Measurements from ENCODE around the gene RELT. TPM values are rescaled to one million over a fixed set of nuclear protein-coding genes. Genes with fewer than 3 reads are reported as not detected.
A peak's percentile ranks its signal among the peaks of the same experiment; 100 is the strongest.

The RELT gene
- total RNA-seq, 1 experiment from 2014 or later: 10.2 TPM

DNA sequence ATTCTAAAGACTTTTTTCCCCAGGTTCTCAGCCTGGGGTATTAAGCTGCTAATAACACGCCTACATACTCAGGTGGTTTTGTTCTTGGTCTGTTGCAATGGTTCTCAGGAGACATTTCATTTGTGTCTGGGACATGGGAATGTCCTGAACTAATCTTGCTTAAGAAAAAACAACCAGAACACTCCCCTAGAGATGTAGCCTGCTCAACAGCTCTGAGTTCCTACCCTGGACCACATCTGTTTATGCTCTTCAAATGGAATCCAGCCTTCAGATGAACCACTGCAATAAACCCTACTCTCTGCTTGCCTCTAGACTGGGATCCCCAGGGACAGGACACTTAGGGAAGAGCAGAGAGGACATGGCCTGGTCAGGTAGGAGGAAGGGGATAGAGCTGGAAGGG is 29.9 kb downstream of the RELT start:
- H3K9me3 Mint-ChIP-seq: no peaks in the 10 kb centered on the region
- Histone ChIP-seq H4K5ac (ENCODE audit: insufficient read length, low read depth, low read length) (no peak overlapping the region), H2BK12ac (ENCODE audit: insufficient read length, low read depth, low read length) (no peak overlapping the region), H3K27ac (ENCODE audit: insufficient read length, low read depth, low read length) (no peak overlapping the region), H3K9me3 (ENCODE audit: control insufficient read depth, low read depth, low read length) (no peaks in the 10 kb centered on the region), H3K4me1 (ENCODE audit: insufficient read depth, low read length) (no peaks in the 10 kb centered on the region), H3K9ac (ENCODE audit: extremely low read depth, insufficient read length, low read length) (no peak overlapping the region), H2AFZ (ENCODE audit: low read length) (no peak overlapping the region), H2AK5ac (ENCODE audit: insufficient read length, low read length) (no peak overlapping the region), H3K23ac (ENCODE audit: insufficient read length, low read depth, low read length) (no peak overlapping the region), H2BK20ac (ENCODE audit: low read depth, low read length, poor library complexity, severe bottlenecking) (no peak overlapping the region), H3K79me1 (ENCODE audit: insufficient read depth, low read depth, low read length, poor library complexity, severe bottlenecking) (no peaks in the 10 kb centered on the region), H3K14ac (ENCODE audit: insufficient read depth, low read length) (no peak overlapping the region), H4K8ac (replicated peaks; ENCODE audit: insufficient read length, low read depth, low read length) (no peak overlapping the region), H3K18ac (ENCODE audit: insufficient read length, low read depth, low read length) (no peak overlapping the region), H3K56ac (ENCODE audit: insufficient read length, low read depth, low read length) (no peak overlapping the region), H3K79me2 (ENCODE audit: insufficient read depth, low read length) (no peaks in the 10 kb centered on the region), H2BK5ac (ENCODE audit: insufficient read length, low read length) (no peak overlapping the region), H2BK15ac (ENCODE audit: low read depth, low read length) (no peak overlapping the region), H4K20me1 (ENCODE audit: control insufficient read depth, insufficient read depth, insufficient read length) (no peaks in the 10 kb centered on the region), H2BK120ac (ENCODE audit: low read depth, low read length, poor library complexity, severe bottlenecking) (no peak overlapping the region), H4K91ac (ENCODE audit: insufficient read length, low read depth, low read length) (no peak overlapping the region), H3T11ph (ENCODE audit: low read length) (no peak overlapping the region), H3K4me2 (ENCODE audit: insufficient read depth, insufficient read length, low read length) (no peak overlapping the region), H3K23me2 (ENCODE audit: insufficient read length, low read depth, low read length, poor library complexity, severe bottlenecking) (no peaks in the 10 kb centered on the region), H3K4ac (ENCODE audit: low read depth, low read length) (no peak overlapping the region), H3K27me3 (ENCODE audit: insufficient read depth, low read length) (no peaks in the 10 kb centered on the region)
- peak overlapping the region in 1 of 3 experiments; percentile 68; a peak in 1 of 7 replicates for H3K27ac Mint-ChIP-seq
- no CpG with 5 or more reads among the region's 1 CpG for WGBS (ENCODE audit: extremely low coverage, insufficient read length, low lambda C conversion rate)
- peaks cover 20 to 24% of the 10 kb centered on the region in 2 experiments for H3K4me1 Mint-ChIP-seq
- peaks cover 15 to 38% (median 33%) of the 10 kb centered on the region in 3 experiments; a peak in 6 of 7 replicates for H3K36me3 Mint-ChIP-seq (ENCODE audit: insufficient read depth in 1 of 3, low read depth in 3 of 3)
- H3K27me3 Mint-ChIP-seq (ENCODE audit: low read depth): no peaks in the 10 kb centered on the region
- no peak overlapping the region for H3K4me3 Mint-ChIP-seq
- DNase-seq: no peak
- TF ChIP-seq CTCF (conservative IDR thresholded peaks at IDR 0.05): no peak

All from H9 (cell line).